ENCODE data around the gene PNPLA6. TPM values are rescaled to one million over a fixed set of nuclear protein-coding genes. Genes with fewer than 3 reads are reported as not detected.

PNPLA6 gene
- total and polyA plus RNA-seq, 2 experiments from 2014 or later = 66.6 to 135 TPM

- Mint-ChIP-seq H3K36me3 (ENCODE audit: low read depth) (peaks cover 21% of the 10 kb centered on the region), H3K4me3 (no peak overlapping the region), H3K27ac (no peak overlapping the region), H3K27me3 (ENCODE audit: insufficient read depth, low read depth, poor library complexity) (peaks cover 20% of the 10 kb centered on the region), H3K9me3 (peaks cover 3% of the 10 kb centered on the region; the same call in 2 of the 3 replicates), H3K4me1 (peaks cover 13% of the 10 kb centered on the region)
- no peaks in the 10 kb centered on the region for H3K9me2 ChIP-seq (ENCODE audit: insufficient read depth)
- DNase-seq (ENCODE audit: low spot score) (no peak), ATAC-seq (no peak)
- peaks cover 2% of the 10 kb centered on the region; the same call in 1 of the 2 replicates for H3K4me1 ChIP-seq (ENCODE audit: insufficient read depth)
- H3K4me2 ChIP-seq = no peak overlapping the region
- H4K20me1 ChIP-seq (replicated peaks; ENCODE audit: insufficient read depth) = peaks cover 14% of the 10 kb centered on the region
- H3K79me2 ChIP-seq (replicated peaks; ENCODE audit: insufficient read depth) = peaks cover 3% of the 10 kb centered on the region; the same call in 1 of the 2 replicates
- H3F3A ChIP-seq (replicated peaks; ENCODE audit: low read depth) = no peaks in the 10 kb centered on the region
- no peaks in the 10 kb centered on the region for H3K27me3 ChIP-seq (ENCODE audit: insufficient read depth)
- H3K36me3 ChIP-seq (ENCODE audit: insufficient read depth) = no peaks in the 10 kb centered on the region; the same call in 1 of the 2 replicates
- H3K27ac ChIP-seq (ENCODE audit: low read depth) = no peak overlapping the region
- TF ChIP-seq, protein P1, sequence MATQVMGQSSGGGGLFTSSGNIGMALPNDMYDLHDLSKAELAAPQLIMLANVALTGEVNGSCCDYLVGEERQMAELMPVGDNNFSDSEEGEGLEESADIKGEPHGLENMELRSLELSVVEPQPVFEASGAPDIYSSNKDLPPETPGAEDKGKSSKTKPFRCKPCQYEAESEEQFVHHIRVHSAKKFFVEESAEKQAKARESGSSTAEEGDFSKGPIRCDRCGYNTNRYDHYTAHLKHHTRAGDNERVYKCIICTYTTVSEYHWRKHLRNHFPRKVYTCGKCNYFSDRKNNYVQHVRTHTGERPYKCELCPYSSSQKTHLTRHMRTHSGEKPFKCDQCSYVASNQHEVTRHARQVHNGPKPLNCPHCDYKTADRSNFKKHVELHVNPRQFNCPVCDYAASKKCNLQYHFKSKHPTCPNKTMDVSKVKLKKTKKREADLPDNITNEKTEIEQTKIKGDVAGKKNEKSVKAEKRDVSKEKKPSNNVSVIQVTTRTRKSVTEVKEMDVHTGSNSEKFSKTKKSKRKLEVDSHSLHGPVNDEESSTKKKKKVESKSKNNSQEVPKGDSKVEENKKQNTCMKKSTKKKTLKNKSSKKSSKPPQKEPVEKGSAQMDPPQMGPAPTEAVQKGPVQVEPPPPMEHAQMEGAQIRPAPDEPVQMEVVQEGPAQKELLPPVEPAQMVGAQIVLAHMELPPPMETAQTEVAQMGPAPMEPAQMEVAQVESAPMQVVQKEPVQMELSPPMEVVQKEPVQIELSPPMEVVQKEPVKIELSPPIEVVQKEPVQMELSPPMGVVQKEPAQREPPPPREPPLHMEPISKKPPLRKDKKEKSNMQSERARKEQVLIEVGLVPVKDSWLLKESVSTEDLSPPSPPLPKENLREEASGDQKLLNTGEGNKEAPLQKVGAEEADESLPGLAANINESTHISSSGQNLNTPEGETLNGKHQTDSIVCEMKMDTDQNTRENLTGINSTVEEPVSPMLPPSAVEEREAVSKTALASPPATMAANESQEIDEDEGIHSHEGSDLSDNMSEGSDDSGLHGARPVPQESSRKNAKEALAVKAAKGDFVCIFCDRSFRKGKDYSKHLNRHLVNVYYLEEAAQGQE (IDR thresholded peaks at IDR 0.05; ENCODE audit: unreplicated experiment) = no peak
- TF ChIP-seq CTCF (conservative IDR thresholded peaks at IDR 0.05; ENCODE audit: low read depth in 2 of 2) (no peak), ETS1 (IDR thresholded peaks at IDR 0.05) (no peak), JUNB (IDR thresholded peaks at IDR 0.05; ENCODE audit: unreplicated experiment) (no peak), ZNF331 (CRISPR knock-in tag; IDR thresholded peaks at IDR 0.05; ENCODE audit: low read depth) (no peak), STAT1 (IDR thresholded peaks at IDR 0.05; ENCODE audit: unreplicated experiment) (no peak), EZH2phosphoT487 (IDR thresholded peaks at IDR 0.05; ENCODE audit: unreplicated experiment) (no peak), NANOG (IDR thresholded peaks at IDR 0.05; ENCODE audit: borderline replicate concordance) (no peak), CREB1 (CRISPR knock-in tag; IDR thresholded peaks at IDR 0.05; ENCODE audit: low read depth) (no peak), ZNF114 (CRISPR knock-in tag; IDR thresholded peaks at IDR 0.05) (no peak), EZH2 (IDR thresholded peaks at IDR 0.05; ENCODE audit: low read depth, unreplicated experiment) (no peak), POLR2AphosphoS5 (IDR thresholded peaks at IDR 0.05; ENCODE audit: low read depth) (no peak)
- TF ChIP-seq, protein P2, sequence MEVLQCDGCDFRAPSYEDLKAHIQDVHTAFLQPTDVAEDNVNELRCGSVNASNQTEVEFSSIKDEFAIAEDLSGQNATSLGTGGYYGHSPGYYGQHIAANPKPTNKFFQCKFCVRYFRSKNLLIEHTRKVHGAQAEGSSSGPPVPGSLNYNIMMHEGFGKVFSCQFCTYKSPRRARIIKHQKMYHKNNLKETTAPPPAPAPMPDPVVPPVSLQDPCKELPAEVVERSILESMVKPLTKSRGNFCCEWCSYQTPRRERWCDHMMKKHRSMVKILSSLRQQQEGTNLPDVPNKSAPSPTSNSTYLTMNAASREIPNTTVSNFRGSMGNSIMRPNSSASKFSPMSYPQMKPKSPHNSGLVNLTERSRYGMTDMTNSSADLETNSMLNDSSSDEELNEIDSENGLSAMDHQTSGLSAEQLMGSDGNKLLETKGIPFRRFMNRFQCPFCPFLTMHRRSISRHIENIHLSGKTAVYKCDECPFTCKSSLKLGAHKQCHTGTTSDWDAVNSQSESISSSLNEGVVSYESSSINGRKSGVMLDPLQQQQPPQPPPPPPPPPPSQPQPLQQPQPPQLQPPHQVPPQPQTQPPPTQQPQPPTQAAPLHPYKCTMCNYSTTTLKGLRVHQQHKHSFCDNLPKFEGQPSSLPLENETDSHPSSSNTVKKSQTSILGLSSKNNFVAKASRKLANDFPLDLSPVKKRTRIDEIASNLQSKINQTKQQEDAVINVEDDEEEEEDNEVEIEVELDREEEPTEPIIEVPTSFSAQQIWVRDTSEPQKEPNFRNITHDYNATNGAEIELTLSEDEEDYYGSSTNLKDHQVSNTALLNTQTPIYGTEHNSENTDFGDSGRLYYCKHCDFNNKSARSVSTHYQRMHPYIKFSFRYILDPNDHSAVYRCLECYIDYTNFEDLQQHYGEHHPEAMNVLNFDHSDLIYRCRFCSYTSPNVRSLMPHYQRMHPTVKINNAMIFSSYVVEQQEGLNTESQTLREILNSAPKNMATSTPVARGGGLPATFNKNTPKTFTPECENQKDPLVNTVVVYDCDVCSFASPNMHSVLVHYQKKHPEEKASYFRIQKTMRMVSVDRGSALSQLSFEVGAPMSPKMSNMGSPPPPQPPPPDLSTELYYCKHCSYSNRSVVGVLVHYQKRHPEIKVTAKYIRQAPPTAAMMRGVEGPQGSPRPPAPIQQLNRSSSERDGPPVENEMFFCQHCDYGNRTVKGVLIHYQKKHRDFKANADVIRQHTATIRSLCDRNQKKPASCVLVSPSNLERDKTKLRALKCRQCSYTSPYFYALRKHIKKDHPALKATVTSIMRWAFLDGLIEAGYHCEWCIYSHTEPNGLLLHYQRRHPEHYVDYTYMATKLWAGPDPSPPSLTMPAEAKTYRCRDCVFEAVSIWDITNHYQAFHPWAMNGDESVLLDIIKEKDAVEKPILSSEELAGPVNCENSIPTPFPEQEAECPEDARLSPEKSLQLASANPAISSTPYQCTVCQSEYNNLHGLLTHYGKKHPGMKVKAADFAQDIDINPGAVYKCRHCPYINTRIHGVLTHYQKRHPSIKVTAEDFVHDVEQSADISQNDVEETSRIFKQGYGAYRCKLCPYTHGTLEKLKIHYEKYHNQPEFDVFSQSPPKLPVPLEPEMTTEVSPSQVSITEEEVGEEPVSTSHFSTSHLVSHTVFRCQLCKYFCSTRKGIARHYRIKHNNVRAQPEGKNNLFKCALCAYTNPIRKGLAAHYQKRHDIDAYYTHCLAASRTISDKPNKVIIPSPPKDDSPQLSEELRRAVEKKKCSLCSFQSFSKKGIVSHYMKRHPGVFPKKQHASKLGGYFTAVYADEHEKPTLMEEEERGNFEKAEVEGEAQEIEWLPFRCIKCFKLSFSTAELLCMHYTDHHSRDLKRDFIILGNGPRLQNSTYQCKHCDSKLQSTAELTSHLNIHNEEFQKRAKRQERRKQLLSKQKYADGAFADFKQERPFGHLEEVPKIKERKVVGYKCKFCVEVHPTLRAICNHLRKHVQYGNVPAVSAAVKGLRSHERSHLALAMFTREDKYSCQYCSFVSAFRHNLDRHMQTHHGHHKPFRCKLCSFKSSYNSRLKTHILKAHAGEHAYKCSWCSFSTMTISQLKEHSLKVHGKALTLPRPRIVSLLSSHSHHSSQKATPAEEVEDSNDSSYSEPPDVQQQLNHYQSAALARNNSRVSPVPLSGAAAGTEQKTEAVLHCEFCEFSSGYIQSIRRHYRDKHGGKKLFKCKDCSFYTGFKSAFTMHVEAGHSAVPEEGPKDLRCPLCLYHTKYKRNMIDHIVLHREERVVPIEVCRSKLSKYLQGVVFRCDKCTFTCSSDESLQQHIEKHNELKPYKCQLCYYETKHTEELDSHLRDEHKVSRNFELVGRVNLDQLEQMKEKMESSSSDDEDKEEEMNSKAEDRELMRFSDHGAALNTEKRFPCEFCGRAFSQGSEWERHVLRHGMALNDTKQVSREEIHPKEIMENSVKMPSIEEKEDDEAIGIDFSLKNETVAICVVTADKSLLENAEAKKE (CRISPR knock-in tag; IDR thresholded peaks at IDR 0.05) = no peak
- no peak overlapping the region for H3K4me3 ChIP-seq
- no peak overlapping the region for H2AFZ ChIP-seq
These were observed 71.8 kb downstream of the PNPLA6 start for GRCh38 chr19:7607212-7607873.
